Esophagus squamous epithelium (tissue), 5 donors: ENCODE data around the gene CEP20. TPM values are rescaled to one million over a fixed set of nuclear protein-coding genes. Genes with fewer than 3 reads are reported as not detected.

ENCODE experiments used
- DNase-seq: peaks from one replicate; lab custom pipeline; 2025; lab: John Stamatoyannopoulos, UW
- H3K27ac ChIP-seq, 4 donors: fragments of 200-600 bp; sonication (generic); one replicate each; pipeline ENCODE4 v1.5.1; 2016 to 2019; ENCODE audit warnings: mild to moderate bottlenecking in 1 of 4
- H3K27me3 ChIP-seq, 4 donors: fragments of 200-600 bp; sonication (generic); 1 replicate in 3 of 4; 2 replicates in 1 of 4; pipeline versions ENCODE4 v1.5.1 to v1.6.0; 2017 to 2021; ENCODE audit warnings: antibody characterized with exemption in 1 of 4
- H3K36me3 ChIP-seq, 3 donors: fragments of 200-600 bp; sonication (generic); one replicate each; pipeline ENCODE4 v1.5.1; 2016 to 2019
- H3K4me1 ChIP-seq, 3 donors: fragments of 200-600 bp; sonication (generic); one replicate each; pipeline ENCODE4 v1.5.1; 2017 to 2019
- H3K4me3 ChIP-seq, 4 donors: fragments of 200-600 bp; sonication (generic); 1 replicate in 3 of 4; 2 replicates in 1 of 4; pipeline ENCODE4 v1.5.1; 2016 to 2019; ENCODE audit warnings: mild to moderate bottlenecking in 2 of 4, moderate library complexity in 1 of 4
- H3K9me3 ChIP-seq, 3 donors: fragments of 200-600 bp; sonication (generic); one replicate each; pipeline ENCODE4 v1.5.1; 2016 to 2019
- POLR2A ChIP-seq, 4 donors: fragments of 450-650 bp; IDR thresholded peaks; one replicate each; pipeline ENCODE4 v1.6.1; 2017; ENCODE audit warnings: antibody characterized with exemption in 4 of 4, mild to moderate bottlenecking in 4 of 4, moderate library complexity in 3 of 4
- WGBS, 2 donors: methylation state at CpG; one replicate each; pipeline ENCODE4 v1.1.5; 2018; 5-methylcytosine and 5-hydroxymethylcytosine counted together
- intact Hi-C: fragments of 100-400 bp; cut with DNase I; formaldehyde crosslinking; loops from one replicate; pipeline ENCODE4 v1.15.0; 2022
- total RNA-seq, 4 donors: library from RNA; depleted of rRNA; stranded (reverse); fragments of >200 nt; gene quantifications; one replicate each; pipeline ENCODE4 v1.1.0, GENCODE V29; 2016
- TF ChIP-seq, protein P1 (sequence below), 6 experiments: fragments of 450-650 bp in 4 of 6; fragments of 200-600 bp in 2 of 6; sonication (generic) in 2 of 6; IDR thresholded peaks; one replicate each; pipeline ENCODE4 v1.5.1; 2016 to 2019; ENCODE audit warnings: antibody characterized with exemption in 6 of 6, mild to moderate bottlenecking in 4 of 6, moderate library complexity in 4 of 6
- donor health status: DM: yes; HTN: yes; CAD: no.

CEP20 gene
- total RNA-seq, 4 donors from 2014 or later: 36.1 to 74.3 (median 42.5) TPM

DNA sequence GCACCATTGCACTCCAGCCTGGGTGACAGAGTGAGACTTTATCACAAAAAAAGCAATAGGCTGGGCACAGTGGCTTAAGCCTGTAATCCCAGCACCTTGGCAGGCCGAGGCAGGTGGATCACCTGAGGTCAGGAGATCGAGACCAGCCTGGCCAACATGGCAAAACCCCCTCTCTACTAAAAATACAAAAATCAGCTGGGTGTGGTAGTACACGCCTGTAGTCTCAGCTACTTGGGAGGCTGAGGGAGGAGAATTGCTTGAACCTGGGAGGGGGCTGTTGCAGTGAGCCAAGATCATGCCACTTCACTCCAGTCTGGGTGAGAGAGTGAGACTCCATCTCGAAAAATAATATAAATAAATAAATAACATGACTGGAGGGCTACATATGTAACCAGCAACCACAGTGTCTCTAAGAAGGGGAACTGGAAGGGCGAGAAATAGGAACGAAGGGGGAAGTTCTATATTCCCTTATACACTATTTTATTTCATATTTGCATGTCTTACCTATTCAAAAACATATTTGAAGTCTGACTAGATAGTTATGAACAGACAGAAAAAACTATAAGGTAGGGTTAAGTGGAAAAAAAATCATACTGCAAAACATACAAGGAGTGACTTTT, 57.5 kb downstream of the CEP20 start:
- H3K9me3 ChIP-seq: no peaks in the 10 kb centered on the region
- no peaks in the 10 kb centered on the region for H3K27me3 ChIP-seq
- H3K27ac ChIP-seq: peak overlapping the region in 3 of 4 donors; percentile 50 to 81 (median 75)
- no peak for TF ChIP-seq POLR2A (IDR thresholded peaks at IDR 0.05)
- TF ChIP-seq, protein P1, sequence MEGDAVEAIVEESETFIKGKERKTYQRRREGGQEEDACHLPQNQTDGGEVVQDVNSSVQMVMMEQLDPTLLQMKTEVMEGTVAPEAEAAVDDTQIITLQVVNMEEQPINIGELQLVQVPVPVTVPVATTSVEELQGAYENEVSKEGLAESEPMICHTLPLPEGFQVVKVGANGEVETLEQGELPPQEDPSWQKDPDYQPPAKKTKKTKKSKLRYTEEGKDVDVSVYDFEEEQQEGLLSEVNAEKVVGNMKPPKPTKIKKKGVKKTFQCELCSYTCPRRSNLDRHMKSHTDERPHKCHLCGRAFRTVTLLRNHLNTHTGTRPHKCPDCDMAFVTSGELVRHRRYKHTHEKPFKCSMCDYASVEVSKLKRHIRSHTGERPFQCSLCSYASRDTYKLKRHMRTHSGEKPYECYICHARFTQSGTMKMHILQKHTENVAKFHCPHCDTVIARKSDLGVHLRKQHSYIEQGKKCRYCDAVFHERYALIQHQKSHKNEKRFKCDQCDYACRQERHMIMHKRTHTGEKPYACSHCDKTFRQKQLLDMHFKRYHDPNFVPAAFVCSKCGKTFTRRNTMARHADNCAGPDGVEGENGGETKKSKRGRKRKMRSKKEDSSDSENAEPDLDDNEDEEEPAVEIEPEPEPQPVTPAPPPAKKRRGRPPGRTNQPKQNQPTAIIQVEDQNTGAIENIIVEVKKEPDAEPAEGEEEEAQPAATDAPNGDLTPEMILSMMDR (IDR thresholded peaks at IDR 0.05): no peak
- H3K4me1 ChIP-seq: peaks cover 0 to 16% (median 12%) of the 10 kb centered on the region in 3 donors
- H3K36me3 ChIP-seq: no peaks in the 10 kb centered on the region
- WGBS, 2 donors: 50 to 53% methylated on average over 6 of the region's 6 CpGs
- H3K4me3 ChIP-seq: no peak overlapping the region
- DNase-seq: no peak
- intact Hi-C loops: no loop called here

DNA sequence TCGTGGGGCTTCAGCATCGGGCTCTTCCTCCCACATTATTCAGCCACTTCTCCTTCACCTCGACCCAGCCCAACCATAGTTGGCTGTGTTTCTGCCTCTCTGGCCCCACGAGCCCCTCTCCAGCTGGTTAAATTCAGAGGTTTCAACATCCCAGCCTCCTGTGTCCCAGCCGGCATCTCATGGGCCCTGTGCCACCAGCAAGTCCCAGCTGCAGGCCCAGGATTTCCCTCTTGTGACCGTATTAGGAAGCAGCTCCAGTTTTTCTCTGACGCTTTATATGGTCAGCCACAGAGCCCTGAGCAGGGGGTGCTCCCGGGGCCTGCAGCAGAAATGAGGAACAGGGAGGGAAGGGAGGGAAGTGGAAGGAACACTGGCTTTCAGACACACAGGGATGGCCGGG, 58.9 kb downstream of the CEP20 start:
- intact Hi-C loops: no loop called here
- peaks cover 0 to 19% (median 12%) of the 10 kb centered on the region in 3 donors for H3K4me1 ChIP-seq
- WGBS, 2 donors: 36 to 40% methylated on average over 8 to 9 of the region's 9 CpGs
- no peaks in the 10 kb centered on the region for H3K9me3 ChIP-seq
- no peaks in the 10 kb centered on the region for H3K27me3 ChIP-seq
- DNase-seq: no peak
- TF ChIP-seq POLR2A (IDR thresholded peaks at IDR 0.05): no peak
- TF ChIP-seq, protein P1 (IDR thresholded peaks at IDR 0.05): no peak
- no peak overlapping the region for H3K4me3 ChIP-seq
- H3K36me3 ChIP-seq: no peaks in the 10 kb centered on the region
- peak overlapping the region; percentile 35 to 85 (median 73) for H3K27ac ChIP-seq

DNA sequence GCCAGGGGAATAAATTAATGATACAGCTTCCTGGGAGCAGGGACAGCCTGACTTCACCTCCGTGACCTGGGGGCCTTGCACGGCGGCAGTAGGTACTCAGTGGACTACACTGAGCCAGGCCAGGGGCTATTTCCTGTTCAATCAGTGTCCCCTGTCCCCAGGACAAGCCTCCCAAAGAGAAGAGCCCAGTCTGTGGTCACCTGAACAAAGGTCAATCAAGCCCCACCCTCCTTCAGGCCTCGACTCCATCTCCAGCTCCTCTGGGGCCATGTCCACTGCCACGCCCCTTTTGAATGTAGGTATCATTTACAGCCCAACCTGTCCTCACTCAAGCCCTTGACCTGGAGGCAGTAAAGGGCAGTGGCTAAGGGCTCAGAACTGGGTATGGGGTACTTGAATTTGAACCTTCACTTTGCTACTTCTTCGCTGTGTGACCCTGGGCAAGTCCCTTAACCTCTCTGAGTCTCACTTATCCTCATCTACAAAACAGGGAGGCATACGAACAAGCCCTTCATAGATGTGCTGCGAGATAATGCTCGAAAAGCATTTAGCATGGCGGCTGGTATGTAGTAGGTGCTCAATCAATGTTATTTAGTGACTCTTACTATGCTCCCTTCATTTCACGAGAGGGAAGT, 60.6 kb downstream of the CEP20 start:
- Histone ChIP-seq H3K4me3 (no peak overlapping the region), H3K4me1 (peaks cover 0 to 22% (median 12%) of the 10 kb centered on the region in 3 donors), H3K27me3 (no peaks in the 10 kb centered on the region), H3K36me3 (no peaks in the 10 kb centered on the region), H3K27ac (peak overlapping the region; percentile 42 to 80 (median 73)), H3K9me3 (no peaks in the 10 kb centered on the region)
- intact Hi-C loops: no loop called here
- TF ChIP-seq, protein P1 (IDR thresholded peaks at IDR 0.05): no peak
- no peak for TF ChIP-seq POLR2A (IDR thresholded peaks at IDR 0.05)
- DNase-seq: no peak
- WGBS, 2 donors: 80 to 81% methylated on average over 9 to 10 of the region's 11 CpGs

DNA sequence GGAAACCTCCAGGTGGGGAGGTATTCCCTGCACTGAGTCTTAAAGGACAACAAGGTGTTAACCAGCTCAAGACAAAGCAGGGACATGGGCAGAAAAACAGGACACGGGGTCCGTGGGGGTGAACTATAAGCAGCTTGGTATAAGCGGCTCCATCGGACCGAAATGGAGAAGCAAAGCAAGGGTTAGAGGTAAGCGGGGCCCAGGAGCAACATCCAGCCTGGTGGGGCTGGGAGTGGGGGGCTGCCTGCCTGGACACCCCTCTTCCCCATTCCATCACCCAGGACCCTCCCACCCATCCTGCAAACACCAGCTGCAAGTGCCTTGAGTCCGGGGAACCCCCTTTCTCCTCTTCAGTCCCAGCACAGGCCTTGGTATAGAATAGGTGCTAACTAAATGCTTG, 61.1 kb downstream of the CEP20 start:
- 85 to 86% methylated on average over 7 of the region's 7 CpGs for WGBS, 2 donors
- H3K4me1 ChIP-seq: peaks cover 0 to 24% (median 12%) of the 10 kb centered on the region in 3 donors
- no peaks in the 10 kb centered on the region for H3K36me3 ChIP-seq
- H3K27ac ChIP-seq: peak overlapping the region; percentile 1 to 80 (median 73)
- H3K9me3 ChIP-seq: no peaks in the 10 kb centered on the region
- no peak overlapping the region for H3K4me3 ChIP-seq
- H3K27me3 ChIP-seq: no peaks in the 10 kb centered on the region
- TF ChIP-seq, protein P1 (IDR thresholded peaks at IDR 0.05): no peak
- TF ChIP-seq POLR2A (IDR thresholded peaks at IDR 0.05): no peak
- no peak for DNase-seq
- intact Hi-C loops: no loop called here

DNA sequence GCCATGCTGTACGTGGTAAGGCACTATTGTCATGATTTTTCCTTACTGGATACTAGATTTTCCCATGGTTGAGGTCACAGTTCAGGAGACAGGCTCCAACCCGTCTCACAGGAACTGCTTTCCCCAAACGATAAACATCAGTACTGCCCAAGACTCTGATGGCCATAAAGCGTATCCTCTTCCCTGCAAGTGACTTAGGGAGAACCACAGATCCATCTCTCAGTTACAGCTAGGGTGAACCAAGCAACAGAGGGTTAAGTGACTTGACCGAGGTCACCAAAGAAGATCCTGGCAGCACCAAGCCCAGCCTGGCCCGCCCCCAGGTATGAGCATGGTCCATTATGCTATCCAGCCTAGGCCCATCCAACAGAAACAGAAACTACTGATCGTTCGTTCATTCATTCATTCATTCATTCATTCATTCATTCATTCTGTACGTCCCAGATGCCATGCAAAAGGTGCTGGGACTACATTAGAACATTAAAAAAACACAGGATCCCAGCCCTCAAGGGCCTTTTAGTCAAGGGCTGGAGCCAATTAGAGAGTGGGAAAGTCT, 62.6 kb downstream of the CEP20 start:
- intact Hi-C loops: no loop called here
- peaks cover 0 to 18% (median 12%) of the 10 kb centered on the region in 3 donors for H3K4me1 ChIP-seq
- 52 to 64% methylated on average over 3 to 6 of the region's 9 CpGs for WGBS, 2 donors
- no peaks in the 10 kb centered on the region for H3K27me3 ChIP-seq
- no peak overlapping the region for H3K4me3 ChIP-seq
- no peak for TF ChIP-seq POLR2A (IDR thresholded peaks at IDR 0.05)
- TF ChIP-seq, protein P1 (IDR thresholded peaks at IDR 0.05): no peak
- DNase-seq: no peak
- H3K36me3 ChIP-seq: no peaks in the 10 kb centered on the region
- H3K9me3 ChIP-seq: no peaks in the 10 kb centered on the region
- peak overlapping the region in 3 of 4 donors; percentile 51 to 75 (median 68) for H3K27ac ChIP-seq
